Measurements from ENCODE around the gene ZNF599. TPM values are rescaled to one million over a fixed set of nuclear protein-coding genes. Genes with fewer than 3 reads are reported as not detected.

ZNF599 gene
- total RNA-seq, 1 experiment from 2014 or later = not detected

- peaks cover 17% of the 10 kb centered on the region for H3K79me2 ChIP-seq (ENCODE audit: low read length)
- TF ChIP-seq EZH2 (IDR thresholded peaks at IDR 0.05; ENCODE audit: low read length, unreplicated experiment) (no peak), EZH2phosphoT487 (IDR thresholded peaks at IDR 0.05; ENCODE audit: borderline replicate concordance, low read length) (no peak), CTCF (conservative IDR thresholded peaks at IDR 0.05; ENCODE audit: low read depth, low read length) (no peak)
- H3K4me1 ChIP-seq (ENCODE audit: insufficient read depth, low read length) = no peaks in the 10 kb centered on the region
- BruUV-seq (replicated peaks) = TSS peak; percentile 92
- no peaks in the 10 kb centered on the region for H4K20me1 ChIP-seq (ENCODE audit: low read length)
- peak overlapping the region; percentile 88 for H3K4me3 ChIP-seq (ENCODE audit: low read length)
- 0 out of 2 replicates have a peak, but pooled peaks cover 7% of the 10 kb centered on the region for H3K36me3 ChIP-seq (ENCODE audit: low read depth, low read length)
- ChIA-PET CTCF (no interaction called here), POLR2A (ENCODE audit: unreplicated experiment) (interaction anchor here (0.6 kb wide), 1 partner anchor 56 kb away, joined by 3 read pairs; the partner anchor contains the start of genes SCGB2B2 and ZNF302)
- ATAC-seq (no peak; the same call in 1 of the 2 replicates), DNase-seq (no peak)
- no peaks in the 10 kb centered on the region for H3K9me2 ChIP-seq (replicated peaks; ENCODE audit: low read length)
- intact Hi-C loops (cut with micrococcal nuclease) = loop anchor here (2.0 kb wide), 1 partner anchor 57 kb away; the partner anchor contains the start of genes SCGB2B2 and ZNF302
- peak overlapping the region; percentile 93 for H3K9ac ChIP-seq (ENCODE audit: low read length)
- H3K27me3 ChIP-seq (ENCODE audit: low read length) = no peaks in the 10 kb centered on the region
- peak overlapping the region; percentile 95 for H3K4me2 ChIP-seq (ENCODE audit: low read length)
- H2AFZ ChIP-seq (ENCODE audit: low read length) = peak overlapping the region; percentile 90
- no peaks in the 10 kb centered on the region for H3K9me3 ChIP-seq (ENCODE audit: low read length)
- H3F3A ChIP-seq (ENCODE audit: low read length, unreplicated experiment) = no peaks in the 10 kb centered on the region
- H3K27ac ChIP-seq (ENCODE audit: low read length) = peak overlapping the region; percentile 74
Observed at GRCh38 chr19:34733266-34733745, 39.7 kb downstream of the ZNF599 start.

GRCh38 chr19:34732612-34733211 is 40.3 kb downstream of the ZNF599 start:
- DNase-seq (no peak), ATAC-seq (no peak)
- H3K36me3 ChIP-seq (ENCODE audit: low read depth, low read length) = 0 out of 2 replicates have a peak, but pooled peaks cover 7% of the 10 kb centered on the region
- H3K4me2 ChIP-seq (ENCODE audit: low read length) = peak overlapping the region; percentile 95
- BruUV-seq (replicated peaks) = no TSS peak
- peak overlapping the region; percentile 93; the same call in 1 of the 2 replicates for H3K9ac ChIP-seq (ENCODE audit: low read length)
- H2AFZ ChIP-seq (ENCODE audit: low read length) = no peak overlapping the region
- no peaks in the 10 kb centered on the region for H4K20me1 ChIP-seq (ENCODE audit: low read length)
- H3F3A ChIP-seq (ENCODE audit: low read length, unreplicated experiment) = no peaks in the 10 kb centered on the region
- no peak overlapping the region for H3K27ac ChIP-seq (ENCODE audit: low read length)
- no peaks in the 10 kb centered on the region for H3K4me1 ChIP-seq (ENCODE audit: insufficient read depth, low read length)
- H3K27me3 ChIP-seq (ENCODE audit: low read length) = no peaks in the 10 kb centered on the region
- POLR2A ChIA-PET (ENCODE audit: unreplicated experiment) = no interaction called here
- intact Hi-C loops (cut with micrococcal nuclease) = loop anchor here (2.0 kb wide), 1 partner anchor 56 kb away; the partner anchor contains the start of genes SCGB2B2 and ZNF302
- no peaks in the 10 kb centered on the region for H3K9me3 ChIP-seq (ENCODE audit: low read length)
- CTCF ChIA-PET = no interaction called here
- H3K9me2 ChIP-seq (replicated peaks; ENCODE audit: low read length) = no peaks in the 10 kb centered on the region
- H3K79me2 ChIP-seq (ENCODE audit: low read length) = peaks cover 17% of the 10 kb centered on the region
- no peak for TF ChIP-seq EZH2 (IDR thresholded peaks at IDR 0.05; ENCODE audit: low read length, unreplicated experiment)
- no peak for TF ChIP-seq CTCF (conservative IDR thresholded peaks at IDR 0.05; ENCODE audit: low read depth, low read length)
- H3K4me3 ChIP-seq (ENCODE audit: low read length) = peak overlapping the region; percentile 88

- CTCF ChIA-PET = no interaction called here
- no TSS peak for BruUV-seq (replicated peaks)
- H3K4me1 ChIP-seq (ENCODE audit: insufficient read depth, low read length) = no peaks in the 10 kb centered on the region
- DNase-seq (no peak), ATAC-seq (no peak)
- no peaks in the 10 kb centered on the region for H3K27me3 ChIP-seq (ENCODE audit: low read length)
- H3K4me2 ChIP-seq (ENCODE audit: low read length) = no peak overlapping the region
- no peak overlapping the region for H3K27ac ChIP-seq (ENCODE audit: low read length)
- no peaks in the 10 kb centered on the region for H4K20me1 ChIP-seq (ENCODE audit: low read length)
- no peak overlapping the region for H3K4me3 ChIP-seq (ENCODE audit: low read length)
- H3K9me3 ChIP-seq (ENCODE audit: low read length) = no peaks in the 10 kb centered on the region
- POLR2A ChIA-PET (ENCODE audit: unreplicated experiment) = no interaction called here
- H3K79me2 ChIP-seq (ENCODE audit: low read length) = peaks cover 17% of the 10 kb centered on the region
- H3F3A ChIP-seq (ENCODE audit: low read length, unreplicated experiment) = no peaks in the 10 kb centered on the region
- no peak overlapping the region for H3K9ac ChIP-seq (ENCODE audit: low read length)
- no peaks in the 10 kb centered on the region for H3K9me2 ChIP-seq (replicated peaks; ENCODE audit: low read length)
- H3K36me3 ChIP-seq (ENCODE audit: low read depth, low read length) = 0 out of 2 replicates have a peak, but pooled peaks cover 7% of the 10 kb centered on the region
- TF ChIP-seq EZH2 (IDR thresholded peaks at IDR 0.05; ENCODE audit: low read length, unreplicated experiment) (no peak), EZH2phosphoT487 (IDR thresholded peaks at IDR 0.05; ENCODE audit: borderline replicate concordance, low read length) (no peak), CTCF (conservative IDR thresholded peaks at IDR 0.05; ENCODE audit: low read depth, low read length) (no peak)
- intact Hi-C loops (cut with micrococcal nuclease) = loop anchor here (2.0 kb wide), 1 partner anchor 55 kb away; the partner anchor contains the start of genes SCGB2B2 and ZNF302
- no peak overlapping the region for H2AFZ ChIP-seq (ENCODE audit: low read length)
Observed at GRCh38 chr19:34731964-34732363, 41.1 kb downstream of the ZNF599 start.

Data from PC-3 (cell line).